ENCODE measurements around the gene KRTAP6-3. TPM values are rescaled to one million over a fixed set of nuclear protein-coding genes. Genes with fewer than 3 reads are reported as not detected.

KRTAP6-3 gene
- total RNA-seq, 1 donor from 2014 or later: not detected

DNA sequence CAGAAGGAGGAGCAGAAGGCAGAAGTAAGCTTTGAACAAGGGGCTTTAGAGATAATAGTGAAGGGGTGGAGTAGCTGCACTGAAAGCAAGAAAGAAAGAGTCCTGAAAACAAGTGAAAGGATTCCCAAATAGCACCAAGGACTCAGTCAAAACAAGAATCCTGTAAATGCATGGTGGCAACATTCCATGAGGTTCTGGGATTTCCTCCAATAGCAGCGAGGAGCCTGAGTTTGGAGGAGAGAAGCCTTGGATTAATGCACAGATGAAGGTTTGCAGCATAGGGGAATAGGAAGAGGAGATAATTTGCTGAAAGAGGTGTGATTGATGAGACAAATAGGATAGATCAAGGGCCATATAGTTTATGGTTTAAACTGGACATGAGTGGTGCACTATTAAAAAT is 12.9 kb upstream of the KRTAP6-3 start:
- Mint-ChIP-seq H3K9me3 (ENCODE audit: unreplicated experiment) (no peaks in the 10 kb centered on the region), H3K4me3 (ENCODE audit: unreplicated experiment) (no peak overlapping the region), H3K27me3 (ENCODE audit: unreplicated experiment) (no peaks in the 10 kb centered on the region), H3K4me1 (ENCODE audit: unreplicated experiment) (no peaks in the 10 kb centered on the region), H3K36me3 (ENCODE audit: unreplicated experiment) (no peaks in the 10 kb centered on the region), H3K27ac (ENCODE audit: unreplicated experiment) (no peak overlapping the region)
- TF ChIP-seq, protein P1, sequence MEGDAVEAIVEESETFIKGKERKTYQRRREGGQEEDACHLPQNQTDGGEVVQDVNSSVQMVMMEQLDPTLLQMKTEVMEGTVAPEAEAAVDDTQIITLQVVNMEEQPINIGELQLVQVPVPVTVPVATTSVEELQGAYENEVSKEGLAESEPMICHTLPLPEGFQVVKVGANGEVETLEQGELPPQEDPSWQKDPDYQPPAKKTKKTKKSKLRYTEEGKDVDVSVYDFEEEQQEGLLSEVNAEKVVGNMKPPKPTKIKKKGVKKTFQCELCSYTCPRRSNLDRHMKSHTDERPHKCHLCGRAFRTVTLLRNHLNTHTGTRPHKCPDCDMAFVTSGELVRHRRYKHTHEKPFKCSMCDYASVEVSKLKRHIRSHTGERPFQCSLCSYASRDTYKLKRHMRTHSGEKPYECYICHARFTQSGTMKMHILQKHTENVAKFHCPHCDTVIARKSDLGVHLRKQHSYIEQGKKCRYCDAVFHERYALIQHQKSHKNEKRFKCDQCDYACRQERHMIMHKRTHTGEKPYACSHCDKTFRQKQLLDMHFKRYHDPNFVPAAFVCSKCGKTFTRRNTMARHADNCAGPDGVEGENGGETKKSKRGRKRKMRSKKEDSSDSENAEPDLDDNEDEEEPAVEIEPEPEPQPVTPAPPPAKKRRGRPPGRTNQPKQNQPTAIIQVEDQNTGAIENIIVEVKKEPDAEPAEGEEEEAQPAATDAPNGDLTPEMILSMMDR (IDR thresholded peaks at IDR 0.05): no peak
- no peak for DNase-seq (ENCODE audit: extremely low spot score, unreplicated experiment)

DNA sequence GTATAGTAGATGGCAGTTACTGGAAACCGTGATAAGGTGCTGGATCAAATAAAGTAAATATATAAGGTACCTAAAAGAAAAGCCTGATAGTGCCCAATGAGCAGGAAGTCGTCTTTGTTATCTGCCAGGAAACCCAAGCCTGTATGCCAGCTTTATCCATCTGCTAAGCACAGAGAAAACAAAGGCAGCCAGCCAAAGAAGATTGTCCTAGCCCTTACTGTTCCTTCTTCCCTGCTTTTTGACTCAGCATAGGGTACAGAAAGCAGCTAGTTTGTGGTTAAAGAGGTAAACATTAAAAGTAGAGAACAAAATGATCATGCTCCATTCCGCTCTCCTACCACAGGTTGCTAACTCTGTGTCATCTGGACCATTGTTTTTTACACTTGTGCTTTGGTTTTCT is 12.1 kb upstream of the KRTAP6-3 start:
- H3K27me3 Mint-ChIP-seq (ENCODE audit: unreplicated experiment): no peaks in the 10 kb centered on the region
- H3K27ac Mint-ChIP-seq (ENCODE audit: unreplicated experiment): no peak overlapping the region
- H3K4me1 Mint-ChIP-seq (ENCODE audit: unreplicated experiment): no peaks in the 10 kb centered on the region
- DNase-seq (ENCODE audit: extremely low spot score, unreplicated experiment): no peak
- no peaks in the 10 kb centered on the region for H3K9me3 Mint-ChIP-seq (ENCODE audit: unreplicated experiment)
- H3K4me3 Mint-ChIP-seq (ENCODE audit: unreplicated experiment): no peak overlapping the region
- H3K36me3 Mint-ChIP-seq (ENCODE audit: unreplicated experiment): no peaks in the 10 kb centered on the region
- TF ChIP-seq, protein P1 (IDR thresholded peaks at IDR 0.05): no peak

DNA sequence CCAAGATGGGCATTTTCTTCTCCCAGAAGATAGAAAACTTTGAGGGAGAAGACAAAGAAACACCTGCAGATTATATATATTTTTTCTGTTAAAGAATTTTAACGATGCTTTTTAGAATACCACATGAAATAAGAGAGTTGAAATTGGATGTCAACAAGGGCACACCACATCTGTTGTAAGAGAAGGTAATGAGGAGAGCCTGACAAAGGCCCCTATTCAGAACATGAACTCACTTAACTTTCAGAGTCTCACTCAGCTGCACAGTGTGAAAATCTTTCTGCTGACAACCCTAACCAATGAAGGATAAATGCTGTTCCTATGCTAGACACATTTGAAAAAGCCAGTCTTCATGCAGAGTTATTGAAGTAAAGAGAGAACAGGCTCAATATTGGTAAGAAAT is 9.4 kb upstream of the KRTAP6-3 start:
- no peaks in the 10 kb centered on the region for H3K27me3 Mint-ChIP-seq (ENCODE audit: unreplicated experiment)
- DNase-seq (ENCODE audit: extremely low spot score, unreplicated experiment): no peak
- H3K36me3 Mint-ChIP-seq (ENCODE audit: unreplicated experiment): no peaks in the 10 kb centered on the region
- H3K27ac Mint-ChIP-seq (ENCODE audit: unreplicated experiment): no peak overlapping the region
- no peaks in the 10 kb centered on the region for H3K9me3 Mint-ChIP-seq (ENCODE audit: unreplicated experiment)
- H3K4me3 Mint-ChIP-seq (ENCODE audit: unreplicated experiment): no peak overlapping the region
- TF ChIP-seq, protein P1 (IDR thresholded peaks at IDR 0.05): no peak
- H3K4me1 Mint-ChIP-seq (ENCODE audit: unreplicated experiment): no peaks in the 10 kb centered on the region

DNA sequence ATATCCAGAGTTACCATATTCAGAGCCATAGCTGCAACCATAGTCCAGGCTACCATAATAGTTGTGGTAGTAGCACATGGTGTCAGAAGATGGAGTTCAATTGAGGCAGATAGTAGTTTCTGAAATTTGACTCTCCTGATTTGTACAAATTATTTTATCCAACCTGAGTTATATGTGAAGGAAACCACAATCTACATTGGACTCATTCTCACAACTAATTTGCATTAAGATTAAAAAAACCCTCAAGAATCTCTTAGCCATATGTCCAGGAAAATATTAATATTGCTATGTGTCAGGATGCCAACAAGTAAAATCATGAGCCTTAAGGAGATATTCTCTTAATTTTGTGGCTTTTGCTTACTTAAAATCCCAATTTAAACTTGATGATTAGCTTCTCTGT is 1.9 kb upstream of the KRTAP6-3 start, which contains the start of gene KRTAP22-2:
KRTAP22-2 (minus strand) TSS at position 101 of the 400 bp plus-strand sequence.
- TF ChIP-seq, protein P1 (IDR thresholded peaks at IDR 0.05): no peak
- H3K36me3 Mint-ChIP-seq (ENCODE audit: unreplicated experiment): no peaks in the 10 kb centered on the region
- no peak within 1 kb of the TSS for H3K4me3 Mint-ChIP-seq (ENCODE audit: unreplicated experiment)
- H3K27me3 Mint-ChIP-seq (ENCODE audit: unreplicated experiment): no peaks in the 10 kb centered on the region
- H3K9me3 Mint-ChIP-seq (ENCODE audit: unreplicated experiment): no peaks in the 10 kb centered on the region
- no peak for DNase-seq (ENCODE audit: extremely low spot score, unreplicated experiment)
- no peaks in the 10 kb centered on the region for H3K4me1 Mint-ChIP-seq (ENCODE audit: unreplicated experiment)
- H3K27ac Mint-ChIP-seq (ENCODE audit: unreplicated experiment): no peak within 1 kb of the TSS

DNA sequence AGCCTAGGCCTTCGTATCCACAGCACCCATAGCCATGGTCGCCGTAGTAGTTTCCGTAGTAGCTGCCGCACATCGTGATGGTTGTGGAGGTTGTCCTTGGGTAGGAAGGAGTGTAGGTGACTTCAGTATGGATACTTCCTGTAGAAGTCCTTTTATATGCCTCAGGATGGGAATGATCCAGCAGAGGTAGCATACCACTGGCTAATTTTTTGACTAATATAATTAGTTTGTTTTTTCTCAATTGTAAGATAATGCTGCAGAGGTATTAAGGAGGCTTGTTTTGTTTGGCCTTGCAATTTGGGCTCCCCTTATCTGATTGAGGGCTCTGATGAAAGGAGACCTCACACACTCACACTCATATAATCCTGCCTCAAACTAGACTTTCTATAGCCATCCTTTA is 6.6 kb downstream of the KRTAP6-3 start, which contains the start of gene KRTAP6-2:
KRTAP6-2 (minus strand) TSS at position 101 of the 400 bp plus-strand sequence; CDS start at position 73, 28 bp downstream.
- H3K27me3 Mint-ChIP-seq (ENCODE audit: unreplicated experiment): no peaks in the 10 kb centered on the region
- no peak within 1 kb of the TSS for H3K27ac Mint-ChIP-seq (ENCODE audit: unreplicated experiment)
- H3K36me3 Mint-ChIP-seq (ENCODE audit: unreplicated experiment): no peaks in the 10 kb centered on the region
- peaks cover 5% of the 10 kb centered on the region for H3K9me3 Mint-ChIP-seq (ENCODE audit: unreplicated experiment)
- H3K4me1 Mint-ChIP-seq (ENCODE audit: unreplicated experiment): no peaks in the 10 kb centered on the region
- no peak for DNase-seq (ENCODE audit: extremely low spot score, unreplicated experiment)
- TF ChIP-seq, protein P1 (IDR thresholded peaks at IDR 0.05): no peak
- no peak within 1 kb of the TSS for H3K4me3 Mint-ChIP-seq (ENCODE audit: unreplicated experiment)

All from osteocyte (in vitro differentiated cells).